ENCODE results near the gene BRDT. TPM values are rescaled to one million over a fixed set of nuclear protein-coding genes. Genes with fewer than 3 reads are reported as not detected.

The BRDT gene
- total RNA-seq, 1 donor from 2014 or later: not detected

DNA sequence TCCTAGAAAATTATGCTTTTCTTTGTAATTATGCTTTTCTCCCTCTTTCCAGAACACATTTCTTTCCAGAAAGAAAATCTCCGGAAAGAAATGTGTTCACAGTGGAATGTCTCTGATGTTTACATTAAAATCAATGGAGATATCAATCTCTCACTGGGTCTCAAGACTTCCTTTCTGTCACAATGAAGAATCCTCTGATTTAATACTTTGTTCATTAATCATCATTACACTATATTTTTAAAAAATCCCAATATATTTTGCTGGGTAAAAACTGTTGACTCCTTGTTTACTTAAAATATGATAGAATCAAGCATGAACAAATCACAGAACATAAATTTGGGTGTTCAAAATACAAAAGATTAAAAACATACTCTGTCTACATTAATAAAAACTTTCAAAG, 36.9 kb upstream of the BRDT start:
- no peaks in the 10 kb centered on the region for H3K36me3 Mint-ChIP-seq (ENCODE audit: low read depth, unreplicated experiment)
- H3K4me1 Mint-ChIP-seq (ENCODE audit: low read depth, unreplicated experiment): no peaks in the 10 kb centered on the region
- Histone ChIP-seq H3K4me2 (ENCODE audit: low read length) (no peak overlapping the region), H2AFZ (ENCODE audit: low read depth, low read length) (no peak overlapping the region), H3K9me3 (ENCODE audit: insufficient read depth, low read depth, low read length) (no peaks in the 10 kb centered on the region), H3K79me2 (ENCODE audit: insufficient read depth, low read length) (no peaks in the 10 kb centered on the region), H3K9ac (ENCODE audit: low read length) (no peak overlapping the region), H3K4me3 (ENCODE audit: insufficient read depth, low read depth, low read length) (no peak overlapping the region), H3K4me1 (ENCODE audit: insufficient read depth, low read length) (no peaks in the 10 kb centered on the region), H3K36me3 (ENCODE audit: insufficient read depth, low read length) (no peaks in the 10 kb centered on the region), H3K27ac (ENCODE audit: low read depth, low read length) (no peak overlapping the region), H4K20me1 (ENCODE audit: insufficient read depth, low read length) (no peaks in the 10 kb centered on the region), H3K27me3 (ENCODE audit: insufficient read depth, low read length) (no peaks in the 10 kb centered on the region)
- DNase-seq (ENCODE audit: low read depth): no peak
- TF ChIP-seq EZH2 (IDR thresholded peaks at IDR 0.05; ENCODE audit: insufficient read depth, low read length): no peak
- TF ChIP-seq, protein P1, sequence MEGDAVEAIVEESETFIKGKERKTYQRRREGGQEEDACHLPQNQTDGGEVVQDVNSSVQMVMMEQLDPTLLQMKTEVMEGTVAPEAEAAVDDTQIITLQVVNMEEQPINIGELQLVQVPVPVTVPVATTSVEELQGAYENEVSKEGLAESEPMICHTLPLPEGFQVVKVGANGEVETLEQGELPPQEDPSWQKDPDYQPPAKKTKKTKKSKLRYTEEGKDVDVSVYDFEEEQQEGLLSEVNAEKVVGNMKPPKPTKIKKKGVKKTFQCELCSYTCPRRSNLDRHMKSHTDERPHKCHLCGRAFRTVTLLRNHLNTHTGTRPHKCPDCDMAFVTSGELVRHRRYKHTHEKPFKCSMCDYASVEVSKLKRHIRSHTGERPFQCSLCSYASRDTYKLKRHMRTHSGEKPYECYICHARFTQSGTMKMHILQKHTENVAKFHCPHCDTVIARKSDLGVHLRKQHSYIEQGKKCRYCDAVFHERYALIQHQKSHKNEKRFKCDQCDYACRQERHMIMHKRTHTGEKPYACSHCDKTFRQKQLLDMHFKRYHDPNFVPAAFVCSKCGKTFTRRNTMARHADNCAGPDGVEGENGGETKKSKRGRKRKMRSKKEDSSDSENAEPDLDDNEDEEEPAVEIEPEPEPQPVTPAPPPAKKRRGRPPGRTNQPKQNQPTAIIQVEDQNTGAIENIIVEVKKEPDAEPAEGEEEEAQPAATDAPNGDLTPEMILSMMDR (IDR thresholded peaks at IDR 0.05; ENCODE audit: insufficient read depth, low read depth, low read length): no peak
- no peak overlapping the region for H3K27ac Mint-ChIP-seq (ENCODE audit: unreplicated experiment)
- no peak for FAIRE-seq
- H3K4me3 Mint-ChIP-seq (ENCODE audit: unreplicated experiment): no peak overlapping the region
- no peaks in the 10 kb centered on the region for H3K9me3 Mint-ChIP-seq (ENCODE audit: unreplicated experiment)
- no peaks in the 10 kb centered on the region for H3K27me3 Mint-ChIP-seq (ENCODE audit: low read depth, unreplicated experiment)

DNA sequence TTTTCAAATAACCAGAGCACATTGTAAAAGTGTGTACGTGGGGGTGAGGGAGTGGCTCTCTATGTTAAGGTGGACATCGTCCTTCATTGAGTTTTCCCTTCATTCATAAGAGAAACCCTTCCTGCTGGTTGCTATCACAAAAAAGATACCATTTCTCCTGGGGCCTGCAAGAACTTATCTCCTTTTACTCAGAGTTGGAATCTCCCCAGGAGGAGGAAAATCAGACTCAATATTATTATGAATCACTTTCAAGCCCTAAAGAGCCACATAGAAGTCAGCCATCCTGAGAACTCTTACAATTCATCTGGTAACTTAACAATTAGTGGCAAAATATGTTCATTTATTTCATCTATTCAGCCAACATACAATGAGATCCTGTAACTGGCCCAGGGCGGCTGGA, 36.2 kb upstream of the BRDT start:
- no peak overlapping the region for H2AFZ ChIP-seq (ENCODE audit: low read depth, low read length)
- DNase-seq (ENCODE audit: low read depth): no peak
- H3K4me1 Mint-ChIP-seq (ENCODE audit: low read depth, unreplicated experiment): no peaks in the 10 kb centered on the region
- no peak overlapping the region for H3K9ac ChIP-seq (ENCODE audit: low read length)
- H3K79me2 ChIP-seq (ENCODE audit: insufficient read depth, low read length): no peaks in the 10 kb centered on the region
- no peak overlapping the region for H3K4me2 ChIP-seq (ENCODE audit: low read length)
- H4K20me1 ChIP-seq (ENCODE audit: insufficient read depth, low read length): no peaks in the 10 kb centered on the region
- no peaks in the 10 kb centered on the region for H3K9me3 ChIP-seq (ENCODE audit: insufficient read depth, low read depth, low read length)
- no peak overlapping the region for H3K4me3 Mint-ChIP-seq (ENCODE audit: unreplicated experiment)
- H3K36me3 Mint-ChIP-seq (ENCODE audit: low read depth, unreplicated experiment): no peaks in the 10 kb centered on the region
- no peak overlapping the region for H3K4me3 ChIP-seq (ENCODE audit: insufficient read depth, low read depth, low read length)
- no peaks in the 10 kb centered on the region for H3K9me3 Mint-ChIP-seq (ENCODE audit: unreplicated experiment)
- no peaks in the 10 kb centered on the region for H3K27me3 ChIP-seq (ENCODE audit: insufficient read depth, low read length)
- no peak overlapping the region for H3K27ac ChIP-seq (ENCODE audit: low read depth, low read length)
- no peaks in the 10 kb centered on the region for H3K27me3 Mint-ChIP-seq (ENCODE audit: low read depth, unreplicated experiment)
- no peak for FAIRE-seq
- H3K4me1 ChIP-seq (ENCODE audit: insufficient read depth, low read length): no peaks in the 10 kb centered on the region
- TF ChIP-seq, protein P1 (IDR thresholded peaks at IDR 0.05; ENCODE audit: insufficient read depth, low read depth, low read length): no peak
- no peak for TF ChIP-seq EZH2 (IDR thresholded peaks at IDR 0.05; ENCODE audit: insufficient read depth, low read length)
- H3K27ac Mint-ChIP-seq (ENCODE audit: unreplicated experiment): no peak overlapping the region
- H3K36me3 ChIP-seq (ENCODE audit: insufficient read depth, low read length): no peaks in the 10 kb centered on the region

DNA sequence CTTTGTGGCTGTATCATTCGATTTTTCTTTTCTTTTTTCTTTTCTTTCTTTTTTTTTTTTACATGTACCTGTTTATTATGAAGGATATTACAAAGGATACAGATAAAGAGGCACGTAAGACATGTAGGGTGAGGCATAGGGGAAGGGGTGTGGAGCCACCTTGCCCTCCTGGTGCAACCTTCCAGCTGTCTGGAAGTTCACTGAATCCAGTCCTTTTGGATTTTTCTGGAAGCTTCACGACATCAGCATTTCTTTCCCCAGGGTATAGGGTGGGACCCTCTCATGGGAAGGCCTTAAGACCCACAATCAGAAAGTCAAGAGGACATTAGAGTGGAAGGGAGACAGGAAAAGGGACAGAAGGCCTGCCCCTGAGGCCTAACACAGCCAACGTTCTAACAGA, 33.2 kb upstream of the BRDT start:
- no peaks in the 10 kb centered on the region for H3K9me3 ChIP-seq (ENCODE audit: insufficient read depth, low read depth, low read length)
- no peaks in the 10 kb centered on the region for H3K4me1 ChIP-seq (ENCODE audit: insufficient read depth, low read length)
- Mint-ChIP-seq H3K36me3 (ENCODE audit: low read depth, unreplicated experiment) (no peaks in the 10 kb centered on the region), H3K27me3 (ENCODE audit: low read depth, unreplicated experiment) (no peaks in the 10 kb centered on the region), H3K27ac (ENCODE audit: unreplicated experiment) (no peak overlapping the region), H3K4me3 (ENCODE audit: unreplicated experiment) (no peak overlapping the region), H3K9me3 (ENCODE audit: unreplicated experiment) (no peaks in the 10 kb centered on the region), H3K4me1 (ENCODE audit: low read depth, unreplicated experiment) (no peaks in the 10 kb centered on the region)
- FAIRE-seq: no peak
- no peak overlapping the region for H3K9ac ChIP-seq (ENCODE audit: low read length)
- no peak overlapping the region for H3K4me3 ChIP-seq (ENCODE audit: insufficient read depth, low read depth, low read length)
- H3K27me3 ChIP-seq (ENCODE audit: insufficient read depth, low read length): no peaks in the 10 kb centered on the region
- H3K4me2 ChIP-seq (ENCODE audit: low read length): no peak overlapping the region
- no peaks in the 10 kb centered on the region for H3K36me3 ChIP-seq (ENCODE audit: insufficient read depth, low read length)
- no peaks in the 10 kb centered on the region for H3K79me2 ChIP-seq (ENCODE audit: insufficient read depth, low read length)
- no peak overlapping the region for H3K27ac ChIP-seq (ENCODE audit: low read depth, low read length)
- no peak for DNase-seq (ENCODE audit: low read depth)
- no peak overlapping the region for H2AFZ ChIP-seq (ENCODE audit: low read depth, low read length)
- no peak for TF ChIP-seq EZH2 (IDR thresholded peaks at IDR 0.05; ENCODE audit: insufficient read depth, low read length)
- TF ChIP-seq, protein P1 (IDR thresholded peaks at IDR 0.05; ENCODE audit: insufficient read depth, low read depth, low read length): no peak
- H4K20me1 ChIP-seq (ENCODE audit: insufficient read depth, low read length): no peaks in the 10 kb centered on the region

Measured in astrocyte (in vitro differentiated cells and primary cell).